HEK293 (cell line): ENCODE data around the gene SAP25.
A peak's percentile ranks its signal among the peaks of the same experiment; 100 is the strongest.
"Not testable (repeated sequence)": the region's sequence is repeated elsewhere in the genome, so short reads cannot be mapped to it uniquely, and the experiment has no call there.

Experiments used
- CTCF ChIA-PET: fragments of 350-600 bp; formaldehyde crosslinking; extraction: SDS; loops from one replicate; lab custom pipeline; 2021; ENCODE audit warnings: antibody characterized with exemption; lab: Yijun Ruan, JAX
- POLR2A ChIA-PET: fragments of 300-600 bp; formaldehyde crosslinking; extraction: SDS; loops from one replicate; lab custom pipeline; 2020; ENCODE audit warnings: antibody characterized with exemption, inconsistent platforms; lab: Yijun Ruan, JAX
- H3K27ac ChIP-seq: fragments of 200-500 bp; sonication (Bioruptor generic); 2 replicates; pipeline ENCODE4 v1.5.1; 2014; ENCODE audit warnings: low read depth, low read length, control low read depth, inconsistent platforms; ENCODE audit errors: extremely low read depth
- H3K36me3 ChIP-seq, 2 experiments: fragments of 200-500 bp in 1 of 2; sonication (Bioruptor generic) in 1 of 2; 1 replicate in 1 of 2; 2 replicates in 1 of 2; pipeline ENCODE4 v1.5.1; 2014 to 2017; ENCODE audit warnings: inconsistent platforms in 2 of 2, low read length in 2 of 2; ENCODE audit not compliant: control insufficient read depth in 2 of 2, insufficient read depth in 1 of 2
- H3K4me1 ChIP-seq: fragments of 200-500 bp; sonication (Bioruptor generic); 2 replicates; pipeline ENCODE4 v1.5.1; 2014; ENCODE audit warnings: mild to moderate bottlenecking, low read length, inconsistent platforms; ENCODE audit not compliant: control insufficient read depth, insufficient read depth
- H3K4me3 ChIP-seq: 2 replicates; pipeline ENCODE4 v1.5.1; 2011; ENCODE audit warnings: low read depth, mild to moderate bottlenecking, control low read depth, low read length, moderate library complexity
- H3K9me3 ChIP-seq: fragments of 200-500 bp; sonication (Bioruptor generic); 2 replicates; pipeline ENCODE4 v1.5.1; 2014; ENCODE audit warnings: low read depth, low read length, inconsistent platforms; ENCODE audit not compliant: control insufficient read depth, insufficient read depth
- ZNF274 ChIP-seq, 2 experiments: fragments of 200-500 bp in 1 of 2; fragments of 450-650 bp in 1 of 2; sonication (Bioruptor generic) in 1 of 2; formaldehyde crosslinking in 1 of 2; IDR thresholded peaks; 2 replicates each; pipeline versions ENCODE4 v1.5.1 to v1.6.1; 2014 to 2016; ENCODE audit warnings: borderline replicate concordance in 1 of 2, inconsistent platforms in 1 of 2, low read length in 1 of 2, missing biosample characterization in 1 of 2, missing genetic modification characterization in 1 of 2
- ZNF558 ChIP-seq: fragments of 450-650 bp; formaldehyde crosslinking; IDR thresholded peaks from 2 replicates; pipeline ENCODE4 v1.5.1; 2016; ENCODE audit warnings: missing biosample characterization, missing genetic modification characterization
- ZNF837 ChIP-seq: fragments of 450-650 bp; formaldehyde crosslinking; IDR thresholded peaks from 2 replicates; pipeline ENCODE4 v1.5.1; 2016; ENCODE audit warnings: missing biosample characterization, missing genetic modification characterization
- TF ChIP-seq, protein P1 (sequence below): fragments of 450-650 bp; formaldehyde crosslinking; IDR thresholded peaks from 2 replicates; pipeline ENCODE4 v1.5.1; 2016; ENCODE audit warnings: missing biosample characterization, missing genetic modification characterization
- TF ChIP-seq, protein P2 (sequence below): fragments of 450-650 bp; formaldehyde crosslinking; IDR thresholded peaks from 2 replicates; pipeline ENCODE4 v1.5.1; 2016; ENCODE audit warnings: missing biosample characterization, missing genetic modification characterization, low read depth
- TF ChIP-seq, protein P3 (sequence below): fragments of 450-650 bp; formaldehyde crosslinking; IDR thresholded peaks from 2 replicates; pipeline ENCODE4 v1.5.1; 2017; ENCODE audit warnings: missing biosample characterization, missing genetic modification characterization
- TF ChIP-seq, protein P4 (sequence below): fragments of 450-650 bp; formaldehyde crosslinking; IDR thresholded peaks from 2 replicates; pipeline ENCODE4 v1.5.1; 2016; ENCODE audit warnings: missing biosample characterization, missing genetic modification characterization

The SAP25 gene

GRCh38 chr7:100532165-100533022 is 41.3 kb downstream of the SAP25 start:
- H3K4me1 ChIP-seq, result no peaks in the 10 kb centered on the region

DNA sequence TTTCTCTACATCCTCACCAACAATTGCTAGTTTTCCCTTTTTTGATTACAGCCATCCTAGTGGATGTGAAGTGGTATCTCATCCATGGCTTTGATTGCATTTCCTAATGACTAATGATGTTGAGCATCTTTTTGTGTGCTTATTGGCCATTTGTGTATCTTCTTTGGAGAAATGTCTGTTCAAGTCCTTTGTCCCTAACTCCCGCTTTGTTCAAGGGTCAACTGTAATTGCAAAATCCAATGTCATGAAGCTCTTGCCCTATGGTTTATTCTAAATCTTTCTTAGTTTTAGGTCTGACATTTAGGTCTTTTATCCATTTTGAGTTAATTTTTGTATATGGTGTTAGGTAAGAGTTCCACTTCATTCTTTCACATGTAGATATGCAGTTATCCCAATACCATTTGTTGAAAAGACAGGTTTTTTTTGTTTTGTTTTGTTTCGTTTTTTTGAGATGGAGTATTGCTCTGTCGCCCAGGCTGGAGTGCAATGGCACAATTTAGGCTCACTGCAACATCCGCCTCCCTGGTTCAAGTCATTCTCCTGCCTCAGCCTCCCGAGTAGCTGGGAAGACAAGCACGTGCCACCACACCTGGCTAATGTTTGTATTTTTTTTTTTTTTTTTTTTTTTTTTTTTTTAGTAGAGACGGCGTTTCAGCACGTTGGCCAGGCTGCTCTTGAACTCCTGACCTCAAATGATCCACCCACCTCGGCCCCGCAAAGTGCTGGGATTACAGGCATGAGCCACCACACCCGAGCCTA is 45.4 kb downstream of the SAP25 start:
- POLR2A ChIA-PET, H3K4me1 ChIP-seq, H3K9me3 ChIP-seq, H3K27ac ChIP-seq, H3K36me3 ChIP-seq, H3K4me3 ChIP-seq: not testable (repeated sequence)
- CTCF ChIA-PET, result interaction anchor here (0.6 to 0.7 kb wide), 2 partner anchors 30 to 331 kb away, joined by 3 to 4 read pairs; no protein-coding TSS in a partner anchor
- TF ChIP-seq, protein P1, sequence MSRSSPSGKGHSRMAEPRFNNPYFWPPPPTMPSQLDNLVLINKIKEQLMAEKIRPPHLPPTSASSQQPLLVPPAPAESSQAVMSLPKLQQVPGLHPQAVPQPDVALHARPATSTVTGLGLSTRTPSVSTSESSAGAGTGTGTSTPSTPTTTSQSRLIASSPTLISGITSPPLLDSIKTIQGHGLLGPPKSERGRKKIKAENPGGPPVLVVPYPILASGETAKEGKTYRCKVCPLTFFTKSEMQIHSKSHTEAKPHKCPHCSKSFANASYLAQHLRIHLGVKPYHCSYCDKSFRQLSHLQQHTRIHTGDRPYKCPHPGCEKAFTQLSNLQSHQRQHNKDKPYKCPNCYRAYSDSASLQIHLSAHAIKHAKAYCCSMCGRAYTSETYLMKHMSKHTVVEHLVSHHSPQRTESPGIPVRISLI, result peak; percentile 80
- TF ChIP-seq, all 188 proteins: peak for 1; not testable (repeated sequence) for 187

More at GRCh38 chr7:100532165-100533022, 41.3 kb downstream of the SAP25 start:
- H3K27ac ChIP-seq, result no peak overlapping the region
- TF ChIP-seq ZNF558 (tag by site-specific recombination) (no peak), ZNF837 (tag by site-specific recombination) (no peak), ZNF274 (IDR thresholded peaks at IDR 0.05; ENCODE audit: low read length) (no peak), ZNF274 (tag by site-specific recombination; IDR thresholded peaks at IDR 0.05; ENCODE audit: borderline replicate concordance) (no peak)
- TF ChIP-seq, protein P2, sequence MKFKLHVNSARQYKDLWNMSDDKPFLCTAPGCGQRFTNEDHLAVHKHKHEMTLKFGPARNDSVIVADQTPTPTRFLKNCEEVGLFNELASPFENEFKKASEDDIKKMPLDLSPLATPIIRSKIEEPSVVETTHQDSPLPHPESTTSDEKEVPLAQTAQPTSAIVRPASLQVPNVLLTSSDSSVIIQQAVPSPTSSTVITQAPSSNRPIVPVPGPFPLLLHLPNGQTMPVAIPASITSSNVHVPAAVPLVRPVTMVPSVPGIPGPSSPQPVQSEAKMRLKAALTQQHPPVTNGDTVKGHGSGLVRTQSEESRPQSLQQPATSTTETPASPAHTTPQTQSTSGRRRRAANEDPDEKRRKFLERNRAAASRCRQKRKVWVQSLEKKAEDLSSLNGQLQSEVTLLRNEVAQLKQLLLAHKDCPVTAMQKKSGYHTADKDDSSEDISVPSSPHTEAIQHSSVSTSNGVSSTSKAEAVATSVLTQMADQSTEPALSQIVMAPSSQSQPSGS (tag by site-specific recombination), result no peak
- TF ChIP-seq, protein P3, sequence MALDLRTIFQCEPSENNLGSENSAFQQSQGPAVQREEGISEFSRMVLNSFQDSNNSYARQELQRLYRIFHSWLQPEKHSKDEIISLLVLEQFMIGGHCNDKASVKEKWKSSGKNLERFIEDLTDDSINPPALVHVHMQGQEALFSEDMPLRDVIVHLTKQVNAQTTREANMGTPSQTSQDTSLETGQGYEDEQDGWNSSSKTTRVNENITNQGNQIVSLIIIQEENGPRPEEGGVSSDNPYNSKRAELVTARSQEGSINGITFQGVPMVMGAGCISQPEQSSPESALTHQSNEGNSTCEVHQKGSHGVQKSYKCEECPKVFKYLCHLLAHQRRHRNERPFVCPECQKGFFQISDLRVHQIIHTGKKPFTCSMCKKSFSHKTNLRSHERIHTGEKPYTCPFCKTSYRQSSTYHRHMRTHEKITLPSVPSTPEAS, result peak; percentile 95
- TF ChIP-seq, protein P4, sequence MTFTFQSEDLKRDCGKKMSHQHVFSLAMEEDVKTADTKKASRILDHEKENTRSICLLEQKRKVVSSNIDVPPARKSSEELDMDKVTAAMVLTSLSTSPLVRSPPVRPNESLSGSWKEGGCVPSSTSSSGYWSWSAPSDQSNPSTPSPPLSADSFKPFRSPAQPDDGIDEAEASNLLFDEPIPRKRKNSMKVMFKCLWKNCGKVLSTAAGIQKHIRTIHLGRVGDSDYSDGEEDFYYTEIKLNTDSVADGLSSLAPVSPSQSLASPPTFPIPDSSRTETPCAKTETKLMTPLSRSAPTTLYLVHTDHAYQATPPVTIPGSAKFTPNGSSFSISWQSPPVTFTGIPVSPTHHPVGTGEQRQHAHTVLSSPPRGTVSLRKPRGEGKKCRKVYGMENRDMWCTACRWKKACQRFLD (tag by site-specific recombination), result no peak
- TF ChIP-seq, all 188 proteins: peak for 1
- Histone ChIP-seq H3K36me3 (no peaks in the 10 kb centered on the region), H3K9me3 (no peaks in the 10 kb centered on the region), H3K4me3 (no peak overlapping the region)
- ChIA-PET POLR2A (interaction anchor here (0.6 kb wide), 1 partner anchor 12 kb away, joined by 3 read pairs; no protein-coding TSS in a partner anchor), CTCF (no interaction called here)

DNA sequence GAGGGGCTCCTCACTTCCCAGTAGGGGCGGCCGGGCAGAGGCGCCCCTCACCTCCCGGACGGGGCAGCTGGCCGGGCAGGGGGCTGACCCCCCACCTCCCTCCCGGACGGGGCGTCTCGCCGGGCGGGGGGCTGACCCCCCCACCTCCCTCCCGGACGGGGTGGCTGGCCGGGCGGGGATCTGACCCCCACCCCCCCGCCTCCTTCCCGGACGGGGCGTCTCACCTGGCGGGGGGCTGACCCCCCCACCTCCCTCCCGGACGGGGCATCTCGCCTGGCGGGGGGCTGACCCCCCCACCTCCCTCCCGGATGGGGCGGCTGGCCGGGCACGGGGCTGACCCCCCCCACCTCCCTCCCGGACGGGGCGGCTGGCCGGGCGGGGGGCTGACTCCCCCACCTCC is 50.5 kb downstream of the SAP25 start:
- POLR2A ChIA-PET, H3K4me3 ChIP-seq, H3K27ac ChIP-seq, CTCF ChIA-PET, H3K36me3 ChIP-seq, H3K9me3 ChIP-seq, H3K4me1 ChIP-seq: not testable (repeated sequence)
